Pulmonary artery endothelial cell (primary cell): ENCODE measurements around the gene PTPN21. TPM values are rescaled to one million over a fixed set of nuclear protein-coding genes. Genes with fewer than 3 reads are reported as not detected.

Experiments used
- DNase-seq: peaks from one replicate; pipeline ENCODE4 v3.0.0-alpha.2; 2011; ENCODE audit warnings: low read depth, low spot score
- total RNA-seq: library from RNA; depleted of rRNA; stranded (reverse); fragments of >200 nt; gene quantifications from 2 replicates; pipeline ENCODE4 v1.2.3, GENCODE V29; 2014

The PTPN21 gene
- total RNA-seq, 1 donor from 2014 or later = 4.7 TPM

- DNase-seq = no peak
Measured at GRCh38 chr14:88470542-88471440, 84.0 kb downstream of the PTPN21 start.

- DNase-seq = no peak
Measured at GRCh38 chr14:88468406-88468805, 86.4 kb downstream of the PTPN21 start.

- no peak for DNase-seq
Measured at GRCh38 chr14:88463318-88463717, 91.5 kb downstream of the PTPN21 start.

- no peak for DNase-seq
Measured at GRCh38 chr14:88454886-88455285, 99.9 kb downstream of the PTPN21 start.

DNA sequence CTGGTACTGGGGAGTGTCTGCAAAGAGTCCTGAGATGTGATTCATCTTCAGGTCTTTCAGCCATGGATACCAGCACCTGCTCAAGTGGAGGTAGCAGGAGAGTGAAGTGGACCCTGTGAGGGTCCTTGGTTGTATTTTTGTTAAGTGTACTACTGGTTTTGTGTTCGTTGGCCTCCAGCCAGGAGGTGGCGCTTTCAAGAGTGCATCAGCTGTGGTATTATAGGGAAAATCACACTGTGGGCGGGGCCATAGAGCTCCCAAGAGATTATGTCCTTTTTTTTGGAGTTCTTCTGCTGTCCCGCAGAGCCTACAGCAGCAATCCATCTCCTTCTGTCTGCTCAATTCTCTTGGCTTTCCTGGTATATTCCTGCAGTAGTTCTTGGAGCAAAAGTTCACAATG lies 102.6 kb downstream of the PTPN21 start:
- DNase-seq = no peak

- no peak for DNase-seq
Measured at GRCh38 chr14:88439088-88439487, 115.7 kb downstream of the PTPN21 start.

GRCh38 chr14:88437658-88438057 lies 117.1 kb downstream of the PTPN21 start:
- no peak for DNase-seq

DNA sequence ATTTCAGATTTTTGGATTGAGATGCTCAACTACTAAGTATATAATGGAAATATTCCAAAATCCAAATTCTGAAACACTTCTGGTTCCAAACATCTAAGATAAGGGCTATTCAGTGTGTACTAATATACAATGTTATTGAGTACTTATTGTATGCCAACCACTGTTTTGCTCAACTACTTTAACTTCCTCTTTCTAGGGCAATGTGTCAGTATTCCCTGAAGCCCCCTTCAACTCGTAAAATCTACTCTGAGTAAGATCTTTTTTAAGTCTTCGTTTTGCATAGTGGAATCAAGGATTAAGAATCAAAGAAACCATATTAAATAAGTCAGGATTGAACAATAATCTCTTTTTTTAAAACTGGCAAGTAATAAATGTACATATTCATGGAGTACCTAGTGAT lies 123.8 kb downstream of the PTPN21 start:
- DNase-seq = no peak

DNA sequence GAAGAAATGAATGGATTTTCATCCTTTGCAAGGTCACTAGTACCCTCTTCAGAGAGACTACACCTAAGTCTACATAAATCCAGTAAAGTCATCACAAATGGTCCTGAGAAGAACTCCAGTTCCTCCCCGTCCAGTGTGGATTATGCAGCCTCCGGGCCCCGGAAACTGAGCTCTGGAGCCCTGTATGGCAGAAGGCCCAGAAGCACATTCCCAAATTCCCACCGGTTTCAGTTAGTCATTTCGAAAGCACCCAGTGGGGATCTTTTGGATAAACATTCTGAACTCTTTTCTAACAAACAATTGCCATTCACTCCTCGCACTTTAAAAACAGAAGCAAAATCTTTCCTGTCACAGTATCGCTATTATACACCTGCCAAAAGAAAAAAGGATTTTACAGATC lies 128.5 kb downstream of the PTPN21 start:
- no peak for DNase-seq

GRCh38 chr14:88424573-88424972 lies 130.2 kb downstream of the PTPN21 start:
- no peak for DNase-seq

DNA sequence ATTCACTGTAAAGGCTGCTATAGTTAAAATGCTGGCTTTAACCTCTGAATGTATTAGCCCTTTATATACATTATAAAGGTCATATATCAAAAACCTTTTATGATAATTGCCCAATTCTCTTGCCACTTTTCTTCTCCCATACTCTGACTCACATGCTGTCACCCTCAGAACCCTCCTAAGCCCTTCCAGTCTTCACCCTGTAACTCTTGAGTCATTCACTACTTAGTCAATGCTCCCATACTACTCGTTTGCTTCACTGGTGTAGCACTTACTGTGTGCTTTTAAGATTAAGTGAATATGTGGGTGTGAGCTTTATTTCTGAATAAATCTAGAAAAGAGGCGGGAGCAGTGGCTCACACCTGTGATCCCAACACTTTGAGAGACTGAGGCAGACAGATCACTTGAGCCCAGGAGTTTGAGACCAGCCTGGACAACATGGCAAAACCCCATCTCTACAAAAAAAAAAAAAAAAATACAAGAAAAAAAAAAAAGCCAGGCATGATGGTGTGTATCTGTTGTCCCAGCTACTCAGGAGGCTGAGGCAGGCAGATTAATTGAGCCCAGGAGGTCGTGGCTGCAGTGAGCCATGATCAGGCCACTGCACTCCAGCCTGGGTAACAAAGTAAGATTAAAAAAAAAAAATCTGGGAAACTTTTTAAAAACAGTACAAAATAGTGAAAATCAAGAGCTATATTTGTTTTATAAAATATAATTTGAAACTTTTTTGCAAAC lies 131.7 kb downstream of the PTPN21 start:
- no peak for DNase-seq

- no peak for DNase-seq
Measured at GRCh38 chr14:88422047-88422446, 132.8 kb downstream of the PTPN21 start.

DNA sequence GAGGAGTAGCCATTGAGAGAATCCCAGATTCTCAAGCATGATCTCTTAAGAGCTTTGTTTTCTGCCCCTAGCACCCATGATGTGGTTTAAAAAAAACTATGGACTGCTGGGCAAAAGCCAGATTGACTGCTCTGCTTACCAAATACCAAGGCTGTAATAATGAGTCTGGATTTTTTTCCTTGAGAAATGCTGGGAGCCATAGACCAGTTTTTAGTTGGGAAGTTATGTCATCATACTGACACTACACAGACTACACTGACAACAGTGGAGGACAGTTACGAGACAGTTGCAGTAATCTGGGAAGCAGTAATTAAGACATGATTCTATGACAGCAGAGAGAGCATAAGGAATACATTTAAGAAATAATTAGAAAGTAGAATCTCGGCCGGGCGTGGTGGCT lies 133.5 kb downstream of the PTPN21 start:
- no peak for DNase-seq

DNA sequence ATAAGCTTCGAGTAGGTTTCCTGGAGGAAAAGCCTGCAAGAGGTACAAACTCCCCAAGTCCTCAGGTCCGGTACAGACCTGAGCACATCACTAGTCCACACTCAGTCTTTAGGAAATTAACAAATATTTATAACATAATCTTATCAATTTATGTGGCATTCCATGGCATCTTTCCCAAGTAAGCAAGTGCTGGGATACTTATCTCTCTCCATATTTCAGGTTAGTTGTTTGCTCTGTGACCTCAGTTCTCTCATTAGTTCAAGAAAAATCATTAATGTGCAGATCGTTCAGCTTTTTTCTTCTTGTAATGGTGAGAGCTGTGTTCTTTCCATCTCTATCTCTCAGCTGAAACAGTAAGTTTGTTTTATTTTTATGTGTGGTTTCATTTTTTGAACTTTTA lies 134.6 kb downstream of the PTPN21 start:
- no peak for DNase-seq

DNA sequence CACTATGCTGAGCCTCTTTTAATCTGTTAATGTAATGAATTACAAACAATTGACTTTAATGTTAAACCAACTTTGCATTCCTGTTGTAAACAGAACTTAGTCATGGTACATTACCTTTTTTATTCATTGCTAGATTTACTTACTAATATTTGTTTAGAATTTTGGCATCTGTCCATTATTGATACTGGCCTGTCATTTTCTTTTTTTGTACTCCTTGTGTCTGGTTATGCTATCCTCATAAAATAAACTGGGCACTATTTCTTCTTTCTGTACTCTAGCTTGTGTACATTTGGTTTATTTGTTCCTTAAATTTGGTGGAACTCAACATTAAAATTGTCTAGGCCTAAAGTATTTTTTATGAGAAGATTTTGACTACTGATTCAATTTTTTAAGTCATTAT lies 137.2 kb downstream of the PTPN21 start:
- no peak for DNase-seq

Other genes starting within 250 kb of the PTPN21 start
- 0.13 TPM in 1 of 2 replicates, not detected in the other for gene KCNK10, start 231.7 kb downstream of the PTPN21 start, total RNA-seq
- gene SPATA7, start 169.3 kb downstream of the PTPN21 start, total RNA-seq = 8.3 and 10.2 TPM in 2 replicates
- 53.2 and 77.9 TPM in 2 replicates for gene ZC3H14, start 8.0 kb upstream of the PTPN21 start, total RNA-seq
- under 0.01 and 0.14 TPM in 2 replicates for gene EML5, start 237.9 kb upstream of the PTPN21 start, total RNA-seq